T-helper 22 cell (primary cell): ENCODE measurements around the gene OR51A2.
"Not testable (repeated sequence)": the region's sequence is repeated elsewhere in the genome, so short reads cannot be mapped to it uniquely, and the experiment has no call there.

Experiments used
- DNase-seq: peaks from one replicate; pipeline ENCODE4 v3.0.0-alpha.2; 2020; ENCODE audit warnings: low read depth

OR51A2 gene, protein sequence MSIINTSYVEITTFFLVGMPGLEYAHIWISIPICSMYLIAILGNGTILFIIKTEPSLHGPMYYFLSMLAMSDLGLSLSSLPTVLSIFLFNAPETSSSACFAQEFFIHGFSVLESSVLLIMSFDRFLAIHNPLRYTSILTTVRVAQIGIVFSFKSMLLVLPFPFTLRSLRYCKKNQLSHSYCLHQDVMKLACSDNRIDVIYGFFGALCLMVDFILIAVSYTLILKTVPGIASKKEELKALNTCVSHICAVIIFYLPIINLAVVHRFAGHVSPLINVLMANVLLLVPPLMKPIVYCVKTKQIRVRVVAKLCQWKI

DNA sequence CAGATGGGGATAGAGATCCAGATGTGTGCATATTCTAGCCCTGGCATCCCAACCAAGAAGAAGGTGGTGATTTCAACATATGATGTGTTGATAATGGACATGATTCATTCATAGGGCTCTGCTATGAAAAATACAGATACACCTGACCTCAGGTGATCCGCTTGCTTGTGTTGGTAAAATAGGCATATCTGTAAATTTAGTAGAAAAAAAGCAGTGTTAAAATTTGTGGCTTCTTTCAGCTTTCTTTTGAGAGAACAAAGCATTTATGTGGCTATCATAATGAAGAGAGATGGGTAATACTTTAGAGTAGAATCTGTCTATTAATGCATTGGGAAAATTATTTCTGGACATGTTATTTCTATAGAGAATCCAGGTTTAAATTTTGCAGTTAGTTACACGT, at the start of gene OR51A2:
Gene OR51A2 (minus strand): TSS at position 101 of the 400 bp plus-strand sequence. CDS start 0 bp downstream, at position 101.
- DNase-seq: not testable (repeated sequence)

DNA sequence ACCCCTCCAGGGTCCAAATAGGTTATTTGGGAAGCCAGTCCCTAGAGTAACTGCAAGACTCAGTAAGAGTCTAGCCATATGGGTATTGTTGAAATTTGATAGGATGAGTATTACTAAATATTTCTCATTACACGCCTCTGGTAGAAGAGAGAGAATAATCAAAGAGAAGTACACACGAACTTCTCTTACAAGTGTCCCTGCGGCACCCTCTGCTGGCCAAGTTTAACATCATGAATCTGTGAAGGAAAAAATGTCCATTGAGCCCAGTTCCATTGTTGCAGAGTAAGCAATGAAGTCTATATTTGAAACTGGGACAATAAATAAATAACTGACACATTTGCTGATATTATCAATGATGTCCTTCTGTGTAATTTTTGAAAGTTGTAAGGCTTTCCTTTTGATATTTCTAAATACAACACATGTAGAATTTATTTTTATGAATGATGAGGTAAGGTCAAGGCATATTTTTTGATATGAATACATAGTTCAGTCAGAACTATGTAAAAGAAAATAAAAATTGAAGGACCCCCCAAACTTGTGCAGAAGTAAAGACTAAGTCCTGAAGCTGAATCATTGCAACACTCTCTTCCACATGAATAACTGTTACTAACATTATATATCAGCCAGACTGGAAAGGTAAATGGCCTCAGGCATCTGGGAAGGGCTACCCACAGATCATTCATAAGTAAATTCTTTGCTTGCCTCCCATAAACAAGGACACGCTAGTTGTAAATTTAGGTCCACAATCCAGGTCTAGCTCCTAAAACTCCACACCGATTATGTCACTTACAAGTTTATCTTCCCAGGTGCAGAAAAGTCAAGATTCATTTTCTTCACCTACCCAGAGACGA, 49.1 kb upstream of the OR51A2 start:
- no peak for DNase-seq

- DNase-seq: no peak
Observed at GRCh38 chr11:4994551-4994950, 39.0 kb upstream of the OR51A2 start, which contains the start of gene OR51L1. Gene OR51L1 (plus strand): TSS chr11:4994851. CDS start chr11:4998983, 4,132 bp downstream.

- DNase-seq: no peak
Observed at GRCh38 chr11:4991060-4991459, 35.5 kb upstream of the OR51A2 start.

GRCh38 chr11:4983841-4984240, 28.3 kb upstream of the OR51A2 start:
- no peak for DNase-seq

DNA sequence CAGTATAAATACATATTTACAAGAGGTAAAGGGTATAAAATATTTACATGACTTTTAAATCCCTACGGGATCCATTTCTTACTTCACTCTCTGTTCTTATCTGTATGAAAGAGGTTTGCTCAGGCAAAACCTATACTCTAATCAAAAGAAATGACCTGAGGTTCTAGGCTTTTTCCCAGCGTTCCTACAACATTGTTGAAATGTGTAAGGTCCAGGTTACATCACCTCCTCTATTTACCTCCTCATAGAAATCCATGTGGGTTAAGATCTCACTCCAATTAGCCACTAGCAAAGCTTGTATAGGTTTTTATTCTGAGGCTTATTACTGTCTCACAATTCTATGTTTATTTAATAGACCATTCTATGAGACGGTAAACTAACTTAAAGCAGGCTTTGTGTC, 27.2 kb upstream of the OR51A2 start:
- DNase-seq: no peak

GRCh38 chr11:4979036-4979435, 23.5 kb upstream of the OR51A2 start:
- no peak for DNase-seq

DNA sequence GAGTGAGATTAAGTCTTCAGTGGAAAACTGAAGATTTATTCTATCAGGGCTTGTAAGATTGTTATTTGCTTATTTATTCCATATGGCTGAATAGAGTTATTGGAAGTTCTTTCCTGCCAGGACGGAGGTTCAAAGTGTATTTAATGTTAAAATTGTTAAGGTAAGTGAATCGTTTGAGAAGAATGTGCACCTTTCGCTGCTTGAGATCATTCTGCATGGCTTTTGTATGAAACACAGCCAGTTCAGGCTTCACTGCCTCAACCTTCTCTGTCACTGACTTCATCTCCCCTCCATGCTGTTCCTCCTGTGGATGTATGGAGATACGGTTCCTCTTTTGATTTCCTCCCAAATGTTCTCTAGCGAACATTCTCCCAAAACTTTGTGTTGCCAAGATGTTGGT, 19.9 kb upstream of the OR51A2 start:
- DNase-seq: no peak

DNA sequence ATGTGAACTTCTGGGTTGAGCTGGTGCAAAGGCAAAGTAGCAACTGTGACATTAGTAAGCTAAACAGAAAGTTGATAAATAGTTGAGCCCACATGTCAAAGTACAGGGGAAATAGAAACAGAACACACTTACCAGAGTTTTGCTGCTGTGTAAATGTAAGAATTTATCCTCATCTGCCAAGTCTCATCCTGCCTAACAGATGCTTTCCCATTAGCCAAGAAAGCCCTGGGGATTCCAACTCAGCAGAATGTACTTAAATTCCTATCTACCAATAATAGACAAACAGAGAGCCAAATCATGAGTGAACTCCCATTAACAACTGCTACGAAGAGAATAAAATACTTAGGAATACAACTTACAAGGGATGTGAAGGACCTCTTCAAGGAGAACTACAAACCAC, 7.3 kb upstream of the OR51A2 start:
- DNase-seq: no peak

DNA sequence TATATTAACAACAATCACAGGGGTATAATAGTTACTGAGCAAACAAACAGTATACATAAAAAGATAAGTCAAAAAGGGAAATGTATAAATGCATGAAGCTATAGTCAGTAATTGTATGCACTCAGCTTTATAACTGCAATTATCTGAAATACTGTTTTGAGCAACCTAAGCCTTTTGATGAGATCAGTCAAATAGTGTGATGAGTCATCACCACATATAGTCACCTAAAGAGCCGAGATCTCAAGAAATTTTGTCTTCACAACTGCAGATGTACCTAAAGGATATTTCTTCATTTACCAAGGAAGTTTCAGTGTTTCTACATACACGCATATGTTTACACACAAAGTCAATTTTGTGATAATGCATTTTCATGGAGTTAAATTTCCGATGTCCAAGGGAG, 5.4 kb upstream of the OR51A2 start:
- no peak for DNase-seq

DNA sequence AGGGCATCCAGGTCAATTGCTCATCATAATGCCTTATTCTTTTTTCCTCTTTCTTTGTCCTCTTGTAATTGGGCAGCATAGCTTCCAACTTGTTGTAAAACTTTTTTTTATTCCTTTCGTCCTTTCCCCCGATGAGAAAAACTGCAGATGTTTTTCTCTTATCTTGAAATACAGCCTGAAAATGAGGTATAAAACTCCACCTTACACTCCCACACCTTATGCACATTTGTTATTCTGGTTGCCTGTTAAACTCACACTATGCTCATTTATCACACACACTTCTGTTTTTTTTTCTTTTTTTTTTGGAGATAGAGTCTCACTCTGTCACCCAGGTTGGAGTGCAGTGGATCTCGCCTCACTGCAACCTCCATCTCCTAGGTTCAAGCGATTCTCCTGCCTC, 1.9 kb upstream of the OR51A2 start:
- no peak for DNase-seq

- DNase-seq: no peak
Observed at GRCh38 chr11:4947505-4947904, 8.0 kb downstream of the OR51A2 start, which contains the start of gene OR51A4. Gene OR51A4 (minus strand): TSS chr11:4947605. CDS start chr11:4947100, 505 bp downstream.

DNA sequence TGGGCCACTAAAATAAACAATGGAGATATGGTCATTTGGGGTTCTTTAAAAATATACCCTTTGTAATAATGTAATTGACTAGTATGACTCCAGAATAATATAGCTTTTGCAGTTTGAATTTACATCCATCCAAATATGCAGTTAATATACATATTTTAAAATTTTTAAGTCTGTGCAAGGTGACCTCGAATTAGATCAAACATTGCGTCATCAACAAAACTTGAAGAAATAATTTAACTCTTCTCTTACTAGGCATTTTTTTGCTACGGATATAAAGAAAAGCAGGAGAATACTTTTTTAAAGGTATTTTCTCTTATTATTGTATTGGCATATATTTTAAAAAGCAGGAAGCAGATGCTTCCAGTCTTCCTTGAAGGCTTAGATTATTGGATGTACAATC, 18.8 kb downstream of the OR51A2 start:
- no peak for DNase-seq

GRCh38 chr11:4932751-4933150, 22.8 kb downstream of the OR51A2 start:
- DNase-seq: no peak

GRCh38 chr11:4926608-4927007, 28.9 kb downstream of the OR51A2 start:
- DNase-seq: no peak

DNA sequence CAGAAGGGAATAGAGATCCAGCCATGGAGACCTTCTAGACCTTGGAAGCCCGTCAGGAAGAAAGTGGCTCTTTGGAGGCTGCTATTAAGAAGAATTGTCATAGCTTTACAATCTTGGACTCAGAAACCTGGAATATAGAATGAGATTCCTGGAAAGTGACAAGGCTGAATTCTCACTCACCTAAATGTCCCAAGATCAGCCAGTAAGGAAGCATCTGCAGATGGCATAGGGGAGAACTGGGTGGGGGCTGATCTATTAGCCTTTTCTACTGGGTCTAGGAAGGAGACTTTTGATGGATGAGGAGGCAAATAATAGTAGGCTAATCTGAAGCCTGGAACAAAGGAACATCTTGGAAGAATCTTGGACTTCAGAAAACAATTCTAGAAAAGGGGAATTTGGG, 31.3 kb downstream of the OR51A2 start, which contains the start of gene OR51G1:
Gene OR51G1 (minus strand): TSS at position 101 of the 400 bp plus-strand sequence. CDS start 0 bp downstream, at position 101.
- DNase-seq: no peak

GRCh38 chr11:4922304-4922703, 33.2 kb downstream of the OR51A2 start:
- DNase-seq: no peak

DNA sequence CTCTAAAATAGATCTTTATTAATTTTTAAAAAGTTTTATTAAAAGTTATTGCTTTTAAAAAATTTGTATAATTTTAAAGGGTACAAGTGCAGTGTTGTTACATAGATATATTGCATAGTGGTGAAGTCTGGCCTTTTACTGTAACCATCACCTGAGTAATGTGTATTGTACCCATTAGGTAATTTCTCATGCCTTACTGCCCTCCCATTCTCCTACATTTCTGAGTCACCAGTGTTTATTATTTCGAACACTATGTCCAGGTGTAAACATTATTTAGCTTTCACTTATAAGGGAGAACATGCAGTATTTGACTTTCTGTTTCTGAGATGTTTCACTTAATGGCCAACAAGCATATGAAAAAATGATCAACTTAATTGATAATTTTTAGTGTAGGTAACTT, 33.7 kb downstream of the OR51A2 start:
- DNase-seq: no peak

DNA sequence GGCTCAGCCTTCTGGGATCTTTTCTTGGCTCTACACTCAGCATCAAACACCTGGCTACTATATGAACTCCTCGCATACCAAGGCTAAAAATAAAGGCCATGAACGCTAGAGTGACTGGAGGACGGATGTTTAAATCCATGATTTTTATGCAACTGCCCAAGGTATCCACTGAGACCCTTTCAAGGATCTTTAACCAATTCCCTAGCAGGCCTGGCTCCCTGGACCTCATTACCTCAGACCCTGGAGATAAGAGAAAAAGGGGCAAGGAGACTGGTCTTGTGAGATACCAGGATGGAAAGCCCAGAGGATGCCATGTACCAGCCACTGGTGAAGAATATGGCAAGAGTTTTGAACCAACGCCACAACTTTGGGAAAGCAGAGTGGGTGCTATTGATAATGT, 36.3 kb downstream of the OR51A2 start, which contains the start of gene OR51G2:
Gene OR51G2 (minus strand): TSS at position 101 of the 400 bp plus-strand sequence. CDS start 3,687 bp downstream, outside the sequence.
- no peak for DNase-seq

- no peak for DNase-seq
Observed at GRCh38 chr11:4916581-4916980, 38.9 kb downstream of the OR51A2 start.
